Liver (tissue), 9 donors: ENCODE results near the gene SLC2A14. TPM values are rescaled to one million over a fixed set of nuclear protein-coding genes. Genes with fewer than 3 reads are reported as not detected.
"Not testable (repeated sequence)": the region's sequence is repeated elsewhere in the genome, so short reads cannot be mapped to it uniquely, and the experiment has no call there.

Experiments
- DNase-seq: peaks from one replicate; pipeline ENCODE4 v3.0.0-alpha.2; 2017; ENCODE audit warnings: low spot score
- H3K27ac ChIP-seq, 2 donors: one replicate each; pipeline ENCODE4 v1.7.0; 2013; ENCODE audit warnings: inconsistent platforms in 2 of 2, low read length in 2 of 2, control low read depth in 1 of 2, low read depth in 1 of 2, mild to moderate bottlenecking in 1 of 2
- H3K27me3 ChIP-seq, 4 donors: one replicate each; pipeline versions ENCODE4 v1.6.1 to v1.7.0; 2013; ENCODE audit warnings: low read length in 3 of 4, inconsistent platforms in 1 of 4, mild to moderate bottlenecking in 1 of 4, moderate library complexity in 1 of 4; ENCODE audit not compliant: control insufficient read depth in 4 of 4, insufficient read depth in 4 of 4
- H3K36me3 ChIP-seq, 4 donors: one replicate each; pipeline versions ENCODE4 v1.6.1 to v1.7.0; 2013; ENCODE audit warnings: low read length in 3 of 4, mild to moderate bottlenecking in 3 of 4, low read depth in 1 of 4, moderate library complexity in 1 of 4; ENCODE audit not compliant: control insufficient read depth in 4 of 4, insufficient read depth in 3 of 4
- H3K4me1 ChIP-seq, 4 donors: one replicate each; pipeline versions ENCODE4 v1.6.1 to v1.7.0; 2013; ENCODE audit warnings: low read length in 3 of 4, mild to moderate bottlenecking in 3 of 4, moderate library complexity in 1 of 4; ENCODE audit not compliant: control insufficient read depth in 4 of 4, insufficient read depth in 4 of 4
- H3K4me3 ChIP-seq, 3 donors: one replicate each; pipeline versions ENCODE4 v1.6.1 to v1.7.0; 2013; ENCODE audit warnings: low read length in 3 of 3, control low read depth in 1 of 3, low read depth in 1 of 3, mild to moderate bottlenecking in 1 of 3
- H3K9ac ChIP-seq, 2 donors: one replicate each; pipeline ENCODE4 v1.7.0; 2013; ENCODE audit warnings: low read length in 2 of 2, mild to moderate bottlenecking in 2 of 2, moderate library complexity in 2 of 2, control low read depth in 1 of 2, low read depth in 1 of 2
- H3K9me3 ChIP-seq, 4 donors: one replicate each; pipeline versions ENCODE4 v1.6.1 to v1.7.0; 2013; ENCODE audit warnings: low read length in 3 of 4; ENCODE audit not compliant: control insufficient read depth in 4 of 4
- ATF3 ChIP-seq: IDR thresholded peaks from 2 replicates; pipeline ENCODE4 v1.6.1; 2016; ENCODE audit warnings: antibody characterized with exemption
- CTCF ChIP-seq: fragments of 150-350 bp; IDR thresholded peaks from 2 replicates; pipeline ENCODE4 v1.5.1; 2017; ENCODE audit warnings: improper control_type of control experiment, low read depth, low read length; ENCODE audit not compliant: missing input control
- EGR1 ChIP-seq, 2 donors: IDR thresholded peaks; 2 replicates each; pipeline ENCODE4 v1.6.1; 2016 to 2018; ENCODE audit warnings: antibody characterized with exemption in 2 of 2, low read depth in 2 of 2
- FOXA1 ChIP-seq: IDR thresholded peaks from 2 replicates; pipeline ENCODE4 v1.6.1; 2016; ENCODE audit warnings: antibody characterized with exemption
- FOXA2 ChIP-seq: IDR thresholded peaks from 2 replicates; pipeline ENCODE4 v1.6.1; 2016; ENCODE audit warnings: antibody characterized with exemption
- GABPA ChIP-seq, 2 donors: IDR thresholded peaks in 1 of 2; conservative IDR thresholded peaks in 1 of 2; 2 replicates each; pipeline ENCODE4 v1.6.1; 2016; ENCODE audit warnings: antibody characterized with exemption in 2 of 2, mild to moderate bottlenecking in 1 of 2, moderate library complexity in 1 of 2
- HNF4A ChIP-seq, 2 donors: conservative IDR thresholded peaks; 2 replicates each; pipeline ENCODE4 v1.6.1; 2016; ENCODE audit warnings: antibody characterized with exemption in 2 of 2, mild to moderate bottlenecking in 2 of 2
- JUND ChIP-seq, 2 donors: IDR thresholded peaks; 2 replicates each; pipeline ENCODE4 v1.6.1; 2016; ENCODE audit warnings: antibody characterized with exemption in 2 of 2
- MAX ChIP-seq: IDR thresholded peaks from 2 replicates; pipeline ENCODE4 v1.6.1; 2016; ENCODE audit warnings: antibody characterized with exemption
- NR2F2 ChIP-seq: IDR thresholded peaks from 2 replicates; pipeline ENCODE4 v1.6.1; 2016; ENCODE audit warnings: antibody characterized with exemption
- SP1 ChIP-seq: IDR thresholded peaks from 2 replicates; pipeline ENCODE4 v1.6.1; 2018; ENCODE audit warnings: antibody characterized with exemption, mild to moderate bottlenecking
- TAF1 ChIP-seq: conservative IDR thresholded peaks from 2 replicates; pipeline ENCODE4 v1.6.1; 2016; ENCODE audit warnings: antibody characterized with exemption, mild to moderate bottlenecking
- YY1 ChIP-seq: IDR thresholded peaks from 2 replicates; pipeline ENCODE4 v1.6.1; 2016; ENCODE audit warnings: antibody characterized with exemption, mild to moderate bottlenecking
- ZBTB33 ChIP-seq: IDR thresholded peaks from 2 replicates; pipeline ENCODE4 v1.6.1; 2016; ENCODE audit warnings: antibody characterized with exemption
- WGBS: extraction: QIAGEN DNeasy Blood & Tissue Kit; methylation state at CpG from one replicate; pipeline ENCODE4 v1.1.7; 2013; 5-methylcytosine and 5-hydroxymethylcytosine counted together
- polyA plus RNA-seq, 2 donors: library from polyadenylated mRNA; stranded (reverse) in 1 of 2; unstranded in 1 of 2; fragments of 200-250 nt in 1 of 2; fragments of >200 nt in 1 of 2; fragmentation: Nextera tagmentation in 1 of 2; extraction: Ambion mirVana in 1 of 2; gene quantifications; one replicate each; pipeline versions ENCODE4 v1.2.1 to v1.2.3, GENCODE V29; 2013 to 2015
- total RNA-seq, 2 donors: library from RNA; depleted of rRNA; stranded (reverse); fragments of >200 nt; gene quantifications; one replicate each; pipeline ENCODE4 v1.2.3, GENCODE V29; 2014
- donor health status: healthy.
- donor health status: healthy.
- donor health status: healthy.
- donor health status: healthy.
- donor health status: healthy.

SLC2A14 gene
- total and polyA plus RNA-seq, 4 donors = 22.7 TPM; not detected in 3

- DNase-seq, H3K9me3 ChIP-seq: not testable (repeated sequence)
- 94% methylated on average over 52 of the region's 52 CpGs for WGBS
Observed at GRCh38 chr12:7880952-7881735, 8.4 kb upstream of the SLC2A14 start.

GRCh38 chr12:7879246-7879645 lies 6.5 kb upstream of the SLC2A14 start:
- no peak overlapping the region for H3K4me3 ChIP-seq
- 92% methylated on average over 3 of the region's 3 CpGs for WGBS
- no peak overlapping the region for H3K9ac ChIP-seq
- no peak overlapping the region for H3K27ac ChIP-seq
- no peaks in the 10 kb centered on the region for H3K36me3 ChIP-seq
- no peaks in the 10 kb centered on the region for H3K4me1 ChIP-seq
- no peaks in the 10 kb centered on the region for H3K27me3 ChIP-seq
- no peaks in the 10 kb centered on the region for H3K9me3 ChIP-seq
- TF ChIP-seq SP1 (no peak), NR2F2 (no peak)
- no peak for DNase-seq

More at GRCh38 chr12:7880952-7881735, 8.4 kb upstream of the SLC2A14 start:
- not testable (repeated sequence) for H3K36me3 ChIP-seq, H3K4me3 ChIP-seq, H3K4me1 ChIP-seq, H3K27ac ChIP-seq, H3K27me3 ChIP-seq, H3K9ac ChIP-seq

- peaks cover 0 to 6% (median 0%) of the 10 kb centered on the region in 4 donors for H3K27me3 ChIP-seq
- TF ChIP-seq HNF4A (conservative IDR thresholded peaks at IDR 0.05) = no peak
- no peak for TF ChIP-seq TAF1
- no peak for TF ChIP-seq FOXA1
- no peak for TF ChIP-seq ATF3
- peaks cover 0 to 2% (median 0%) of the 10 kb centered on the region in 4 donors for H3K4me1 ChIP-seq
- H3K27ac ChIP-seq = no peak overlapping the region
- DNase-seq = no peak
- no peak overlapping the region for H3K9ac ChIP-seq
- no peaks in the 10 kb centered on the region for H3K36me3 ChIP-seq
- WGBS = 90% methylated on average over 8 of the region's 8 CpGs
- H3K4me3 ChIP-seq = no peak overlapping the region
- no peaks in the 10 kb centered on the region for H3K9me3 ChIP-seq
Observed at GRCh38 chr12:7877420-7877819, 4.7 kb upstream of the SLC2A14 start.

GRCh38 chr12:7870335-7870734 lies 2.4 kb downstream of the SLC2A14 start:
- Histone ChIP-seq H3K9ac (no peak overlapping the region), H3K27me3 (peaks cover 0 to 6% (median 0%) of the 10 kb centered on the region in 4 donors), H3K27ac (no peak overlapping the region), H3K36me3 (no peaks in the 10 kb centered on the region), H3K4me3 (no peak overlapping the region), H3K9me3 (no peaks in the 10 kb centered on the region), H3K4me1 (peaks cover 0 to 2% (median 0%) of the 10 kb centered on the region in 4 donors)
- WGBS = 46% methylated on average over 3 of the region's 3 CpGs
- TF ChIP-seq HNF4A (conservative IDR thresholded peaks at IDR 0.05) (no peak), GABPA (IDR thresholded peaks at IDR 0.05 in 1 of 2, conservative IDR thresholded peaks at IDR 0.05 in 1 of 2) (no peak)
- no peak for DNase-seq

GRCh38 chr12:7869137-7869536 lies 3.6 kb downstream of the SLC2A14 start:
- H3K27ac ChIP-seq = no peak overlapping the region
- peaks cover 0 to 2% (median 0%) of the 10 kb centered on the region in 4 donors for H3K4me1 ChIP-seq
- H3K4me3 ChIP-seq = no peak overlapping the region
- no peak overlapping the region for H3K9ac ChIP-seq
- 96% methylated on average over 4 of the region's 4 CpGs for WGBS
- no peak for DNase-seq
- peaks cover 0 to 6% (median 0%) of the 10 kb centered on the region in 4 donors for H3K27me3 ChIP-seq
- no peaks in the 10 kb centered on the region for H3K9me3 ChIP-seq
- H3K36me3 ChIP-seq = no peaks in the 10 kb centered on the region
- TF ChIP-seq FOXA2 (no peak), TAF1 (no peak), HNF4A (conservative IDR thresholded peaks at IDR 0.05) (no peak), JUND (IDR thresholded peaks at IDR 0.05) (no peak), MAX (no peak), CTCF (no peak), ZBTB33 (no peak), ATF3 (no peak), NR2F2 (no peak), YY1 (no peak), EGR1 (IDR thresholded peaks at IDR 0.05; ENCODE audit: low read depth in 2 of 2) (no peak)
